GM21526 (cell line): ENCODE results near the gene CTSO.

Experiments
- ATAC-seq: cut with Tn5 transposase; IDR thresholded peaks from one replicate; pipeline ENCODE4 v1.9.1; 2021; ENCODE audit warnings: moderate library complexity; ENCODE audit not compliant: unreplicated experiment, low FRiP score

CTSO gene, protein sequence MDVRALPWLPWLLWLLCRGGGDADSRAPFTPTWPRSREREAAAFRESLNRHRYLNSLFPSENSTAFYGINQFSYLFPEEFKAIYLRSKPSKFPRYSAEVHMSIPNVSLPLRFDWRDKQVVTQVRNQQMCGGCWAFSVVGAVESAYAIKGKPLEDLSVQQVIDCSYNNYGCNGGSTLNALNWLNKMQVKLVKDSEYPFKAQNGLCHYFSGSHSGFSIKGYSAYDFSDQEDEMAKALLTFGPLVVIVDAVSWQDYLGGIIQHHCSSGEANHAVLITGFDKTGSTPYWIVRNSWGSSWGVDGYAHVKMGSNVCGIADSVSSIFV

GRCh38 chr4:155953151-155954117, at the start of gene CTSO:
TSS of gene CTSO (minus strand) at chr4:155953866. CDS start at chr4:155953847, 19 bp downstream.
- ATAC-seq: peak; percentile 97

DNA sequence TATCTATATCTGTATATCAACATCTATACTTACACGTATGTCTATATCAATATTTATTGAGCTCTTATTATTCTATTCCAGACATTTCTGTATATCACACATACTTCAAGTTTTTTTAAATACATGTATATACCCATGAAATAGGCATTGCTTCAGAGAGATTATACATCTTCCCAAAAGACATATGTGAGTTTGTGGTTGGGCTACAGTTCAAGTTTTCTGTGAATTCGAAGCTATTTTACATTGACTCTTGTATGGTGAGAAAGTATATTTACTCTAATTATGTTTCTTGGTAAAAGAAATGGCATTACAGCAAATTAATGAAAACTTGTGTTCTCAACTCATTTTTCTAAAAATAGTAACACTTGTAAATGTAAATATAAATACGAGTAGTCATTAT, 46.8 kb upstream of the CTSO start:
- ATAC-seq: no peak

DNA sequence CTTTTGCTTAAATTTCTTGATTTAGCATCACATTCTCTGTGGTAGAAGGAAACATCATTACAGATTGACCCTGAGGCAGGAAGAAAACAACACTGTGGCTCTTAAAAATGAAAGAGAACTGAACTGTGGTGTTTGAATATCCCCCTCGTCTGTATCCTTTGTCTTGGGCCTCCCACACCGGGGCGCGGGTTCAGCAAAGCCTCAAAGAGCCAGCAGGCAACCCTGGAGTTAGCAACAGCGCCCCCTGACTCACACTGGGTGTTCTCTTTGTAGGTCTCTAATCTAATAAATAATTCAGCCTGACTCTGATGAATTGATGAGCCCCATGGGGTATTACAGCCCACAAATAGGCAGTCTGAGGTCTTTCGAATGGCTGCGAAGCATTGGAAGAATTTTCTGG, 46.1 kb upstream of the CTSO start:
- no peak for ATAC-seq

DNA sequence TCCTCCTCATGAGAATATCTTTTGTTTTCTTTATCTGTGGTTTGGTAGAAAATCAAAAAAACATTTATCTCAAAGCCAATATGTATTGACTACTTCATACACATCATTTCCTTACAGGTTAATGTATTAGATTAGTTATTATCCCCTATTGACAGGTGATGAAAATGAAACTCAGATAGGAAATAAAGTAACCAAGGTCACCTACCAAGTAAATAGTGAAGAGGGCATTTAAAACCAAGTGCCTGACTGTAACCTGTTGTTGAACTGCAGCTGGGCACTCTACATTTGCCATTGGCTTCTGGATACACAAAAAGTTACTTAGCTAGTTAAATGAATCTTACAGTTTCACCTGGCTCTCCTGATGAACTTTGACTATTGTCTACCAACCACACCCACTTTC, 41.4 kb upstream of the CTSO start:
- no peak for ATAC-seq

GRCh38 chr4:155984106-155984797, 30.6 kb upstream of the CTSO start:
- ATAC-seq: no peak

GRCh38 chr4:155982736-155983385, 29.2 kb upstream of the CTSO start:
- no peak for ATAC-seq

DNA sequence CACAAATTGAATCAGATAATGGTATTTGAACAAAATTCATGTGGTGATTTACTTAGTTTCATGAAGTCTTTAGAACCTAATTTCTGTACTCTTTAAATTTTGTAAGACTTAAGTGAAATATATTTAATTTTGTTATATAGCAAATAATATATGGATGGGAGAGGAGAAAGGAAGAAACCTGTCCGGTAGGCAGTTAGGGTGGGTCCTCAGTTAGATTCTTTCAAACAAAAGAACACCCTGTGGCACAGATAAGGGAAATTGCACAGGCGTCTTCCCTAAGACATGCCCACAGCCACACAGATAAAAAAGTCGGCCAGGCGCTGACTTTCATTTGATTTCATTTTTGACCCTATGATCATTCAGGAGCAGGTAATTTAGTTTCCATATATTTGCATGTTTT, 25.1 kb upstream of the CTSO start:
- ATAC-seq: no peak

GRCh38 chr4:155975511-155975910, 21.8 kb upstream of the CTSO start:
- no peak for ATAC-seq

GRCh38 chr4:155974996-155975395, 21.3 kb upstream of the CTSO start:
- no peak for ATAC-seq

GRCh38 chr4:155974476-155974749, 20.7 kb upstream of the CTSO start:
- ATAC-seq: peak; percentile 92

- ATAC-seq: peak; percentile 30
These were observed 20.2 kb upstream of the CTSO start for GRCh38 chr4:155973639-155974475.

DNA sequence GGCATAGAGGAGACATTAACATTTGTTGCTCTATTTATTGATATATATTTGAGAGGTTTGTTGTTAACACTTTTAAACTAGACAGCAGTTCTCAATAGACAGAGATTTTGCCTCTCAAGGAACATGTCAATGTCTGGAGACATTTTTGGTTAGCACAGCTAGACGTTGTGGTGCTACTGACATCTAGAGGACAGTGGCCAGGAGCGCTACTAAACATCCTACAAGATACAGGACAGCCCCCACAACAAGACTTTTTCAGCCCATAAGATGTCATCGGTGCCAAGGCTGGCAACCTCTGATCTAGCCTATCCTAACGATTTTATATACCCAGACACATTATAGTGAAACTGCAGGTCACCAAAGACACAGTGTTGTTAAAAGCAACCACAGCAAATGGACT, 18.4 kb upstream of the CTSO start:
- peak; percentile 41 for ATAC-seq

DNA sequence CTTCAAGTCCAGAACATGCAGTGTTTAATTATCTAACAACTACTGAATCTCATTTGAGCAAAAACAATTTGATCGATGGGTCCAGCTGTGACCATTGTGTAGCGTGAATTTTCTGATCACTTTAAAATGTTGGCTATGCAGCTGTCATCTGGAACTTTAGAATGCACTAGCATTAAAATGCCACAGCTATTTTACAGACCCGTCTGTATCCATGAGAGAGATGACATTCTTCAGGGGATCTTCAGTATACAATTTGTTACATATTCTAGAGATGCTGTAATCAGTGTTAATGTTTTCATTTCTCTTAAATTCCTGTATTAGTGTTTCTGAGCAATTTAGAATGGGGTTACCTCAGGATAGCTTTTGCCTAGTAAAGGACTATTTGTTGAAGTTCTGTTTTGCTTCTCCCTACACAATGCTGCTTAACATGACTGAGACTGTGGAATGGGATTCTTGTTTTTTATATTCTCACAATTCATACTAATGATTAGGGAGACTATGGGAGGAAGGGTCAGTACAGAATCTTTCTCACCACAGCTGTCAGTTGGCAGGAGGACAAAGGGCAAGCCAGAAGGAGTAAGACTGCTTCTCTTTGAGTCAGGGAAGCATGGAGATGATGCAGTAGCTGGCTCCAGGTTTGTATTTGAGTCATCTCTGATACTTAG, 13.2 kb upstream of the CTSO start:
- no peak for ATAC-seq

- ATAC-seq: no peak
These were observed 12.5 kb upstream of the CTSO start for GRCh38 chr4:155966171-155966570.

GRCh38 chr4:155964016-155964891, 10.6 kb upstream of the CTSO start:
- ATAC-seq: no peak

- no peak for ATAC-seq
These were observed 9.1 kb upstream of the CTSO start for GRCh38 chr4:155962767-155963166.

DNA sequence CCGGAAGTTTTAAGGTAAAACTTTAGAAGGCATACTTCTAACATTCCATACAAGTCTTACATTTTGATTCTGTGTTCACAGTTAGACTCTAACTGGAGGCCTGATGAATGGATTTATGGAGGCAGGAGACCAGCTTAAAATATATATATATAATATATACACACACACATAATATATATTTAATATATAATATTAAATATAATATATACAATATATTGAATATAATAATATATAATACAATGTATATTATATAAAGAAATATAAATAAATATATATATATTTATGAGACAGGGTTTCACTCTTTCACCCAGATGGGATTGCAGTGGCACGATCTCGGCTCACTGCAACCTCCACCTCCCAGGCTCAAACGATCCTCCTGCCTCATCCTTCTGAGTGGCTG, 7.9 kb upstream of the CTSO start:
- ATAC-seq: no peak

DNA sequence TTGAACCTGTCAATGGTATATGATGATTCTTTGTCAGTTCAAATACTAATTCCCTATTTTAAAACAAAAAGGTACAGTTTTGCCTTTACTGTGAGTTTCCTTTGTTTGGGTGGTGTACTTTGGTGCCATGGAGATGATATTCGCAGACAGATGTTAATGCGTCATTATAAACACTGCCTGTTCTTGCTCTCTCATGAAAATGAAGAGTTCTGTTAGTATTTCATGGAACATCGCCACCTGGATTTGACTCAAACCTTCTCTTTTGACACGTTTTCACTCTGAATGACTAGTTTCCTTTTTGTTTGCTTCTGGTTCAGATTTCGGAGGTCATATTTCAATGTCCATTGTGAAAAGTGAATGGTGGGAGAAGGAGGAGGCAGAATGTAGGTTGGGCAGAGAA, 6.9 kb upstream of the CTSO start:
- no peak for ATAC-seq
